GM12891 (cell line): Measurements from ENCODE around the gene SMG9.

Experiments used
- PAX5 ChIP-seq: IDR thresholded peaks from 2 replicates; pipeline ENCODE4 v1.6.1; 2011; ENCODE audit warnings: low read length, moderate library complexity, mild to moderate bottlenecking; ENCODE audit not compliant: insufficient read depth, severe bottlenecking
- POLR2AphosphoS5 ChIP-seq: IDR thresholded peaks from 2 replicates; pipeline ENCODE4 v1.6.1; 2011; ENCODE audit warnings: low read depth, low read length, control low read depth

DNA sequence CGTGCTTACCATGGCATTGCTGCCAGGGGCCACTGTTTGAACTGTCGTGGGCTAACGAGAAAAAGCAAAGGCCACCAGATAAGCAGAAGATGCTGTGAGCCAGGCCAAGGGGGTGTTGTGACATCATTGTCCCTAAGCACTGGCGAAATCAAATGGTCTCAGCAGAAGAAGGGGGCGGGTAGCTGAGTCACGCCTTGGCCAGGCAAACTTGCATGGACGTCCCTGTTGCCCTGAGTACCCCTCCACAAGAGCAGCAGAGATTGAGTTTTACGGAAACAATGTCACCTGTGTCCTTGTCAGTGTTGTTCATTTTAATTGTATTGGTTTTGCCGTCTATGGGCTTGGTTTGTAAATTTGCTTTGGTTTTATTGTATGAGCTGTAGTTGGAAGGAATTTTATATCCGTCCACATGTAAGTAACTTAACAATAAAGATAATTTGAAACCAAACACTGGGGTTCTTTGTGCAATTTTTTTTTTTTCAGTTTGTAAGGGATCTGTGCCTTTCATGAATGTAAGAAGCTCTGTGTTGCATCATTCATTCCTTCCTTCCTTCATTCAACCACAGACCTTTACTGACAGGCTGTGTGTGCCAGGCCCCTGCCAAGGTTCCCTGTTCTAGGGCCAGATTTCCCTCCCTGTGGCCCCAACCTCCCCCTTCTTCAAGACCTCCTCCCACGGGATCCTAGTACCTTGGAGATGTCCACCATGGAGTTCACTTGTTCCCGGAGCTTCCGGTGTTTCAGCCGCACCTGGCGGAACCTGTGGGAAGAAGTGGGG, 13.7 kb upstream of the SMG9 start:
- TF ChIP-seq PAX5 (no peak), POLR2AphosphoS5 (no peak)
